Measurements from ENCODE around the gene LRRC26. TPM values are rescaled to one million over a fixed set of nuclear protein-coding genes. Genes with fewer than 3 reads are reported as not detected.

Gene LRRC26
- 1.6 TPM for total RNA-seq

- ATAC-seq = no peak
Measured at GRCh38 chr9:137169896-137170358, at the start of gene LRRC26. LRRC26 (minus strand) TSS chr9:137170051; CDS start chr9:137169943, 108 bp downstream.

- no peak for ATAC-seq
Measured at GRCh38 chr9:137218754-137219271, 49.0 kb upstream of the LRRC26 start.

- ATAC-seq = no peak
Measured at GRCh38 chr9:137218212-137218753, 48.4 kb upstream of the LRRC26 start.

- ATAC-seq = peak; percentile 79
Measured at GRCh38 chr9:137217276-137218211, 47.7 kb upstream of the LRRC26 start.

- no peak for ATAC-seq
Measured at GRCh38 chr9:137216188-137216965, 46.5 kb upstream of the LRRC26 start.

- ATAC-seq = no peak
Measured at GRCh38 chr9:137215196-137215986, 45.5 kb upstream of the LRRC26 start.

GRCh38 chr9:137214620-137215019 lies 44.8 kb upstream of the LRRC26 start:
- ATAC-seq = no peak

GRCh38 chr9:137213160-137214060 lies 43.6 kb upstream of the LRRC26 start:
- peak; percentile 1 for ATAC-seq

GRCh38 chr9:137212520-137212919 lies 42.7 kb upstream of the LRRC26 start:
- no peak for ATAC-seq

- ATAC-seq = no peak
Measured at GRCh38 chr9:137211532-137211931, 41.7 kb upstream of the LRRC26 start.

- ATAC-seq = no peak
Measured at GRCh38 chr9:137206602-137207001, 36.8 kb upstream of the LRRC26 start.

- ATAC-seq = peak; percentile 69
Measured at GRCh38 chr9:137205126-137206069, 35.5 kb upstream of the LRRC26 start, which contains the start of the genes NDOR1 and TMEM203. NDOR1 (plus strand) TSS chr9:137205700; CDS start chr9:137205778, 78 bp downstream. TMEM203 (minus strand) TSS chr9:137205648; CDS start chr9:137205414, 234 bp downstream.

- ATAC-seq = no peak
Measured at GRCh38 chr9:137204731-137205125, 34.9 kb upstream of the LRRC26 start.

- ATAC-seq = no peak
Measured at GRCh38 chr9:137202966-137203365, 33.1 kb upstream of the LRRC26 start.

GRCh38 chr9:137201205-137201868 lies 31.5 kb upstream of the LRRC26 start:
- no peak for ATAC-seq

- peak; percentile 93 for ATAC-seq
Measured at GRCh38 chr9:137200311-137201204, 30.7 kb upstream of the LRRC26 start, which contains the start of gene TPRN. TPRN (minus strand) TSS chr9:137200741; CDS start chr9:137200711, 30 bp downstream.

GRCh38 chr9:137199411-137200121 lies 29.7 kb upstream of the LRRC26 start:
- ATAC-seq = no peak
